Liver (tissue), 9 donors: ENCODE measurements around the gene CDH18. TPM values are rescaled to one million over a fixed set of nuclear protein-coding genes. Genes with fewer than 3 reads are reported as not detected.

ENCODE experiments used
- DNase-seq: peaks from one replicate; pipeline ENCODE4 v3.0.0-alpha.2; 2017; ENCODE audit warnings: low spot score
- H3K27ac ChIP-seq, 2 donors: one replicate each; pipeline ENCODE4 v1.7.0; 2013; ENCODE audit warnings: inconsistent platforms in 2 of 2, low read length in 2 of 2, control low read depth in 1 of 2, low read depth in 1 of 2, mild to moderate bottlenecking in 1 of 2
- H3K27me3 ChIP-seq, 4 donors: one replicate each; pipeline versions ENCODE4 v1.6.1 to v1.7.0; 2013; ENCODE audit warnings: low read length in 3 of 4, inconsistent platforms in 1 of 4, mild to moderate bottlenecking in 1 of 4, moderate library complexity in 1 of 4; ENCODE audit not compliant: control insufficient read depth in 4 of 4, insufficient read depth in 4 of 4
- H3K36me3 ChIP-seq, 4 donors: one replicate each; pipeline versions ENCODE4 v1.6.1 to v1.7.0; 2013; ENCODE audit warnings: low read length in 3 of 4, mild to moderate bottlenecking in 3 of 4, low read depth in 1 of 4, moderate library complexity in 1 of 4; ENCODE audit not compliant: control insufficient read depth in 4 of 4, insufficient read depth in 3 of 4
- H3K4me1 ChIP-seq, 4 donors: one replicate each; pipeline versions ENCODE4 v1.6.1 to v1.7.0; 2013; ENCODE audit warnings: low read length in 3 of 4, mild to moderate bottlenecking in 3 of 4, moderate library complexity in 1 of 4; ENCODE audit not compliant: control insufficient read depth in 4 of 4, insufficient read depth in 4 of 4
- H3K4me3 ChIP-seq, 3 donors: one replicate each; pipeline versions ENCODE4 v1.6.1 to v1.7.0; 2013; ENCODE audit warnings: low read length in 3 of 3, control low read depth in 1 of 3, low read depth in 1 of 3, mild to moderate bottlenecking in 1 of 3
- H3K9ac ChIP-seq, 2 donors: one replicate each; pipeline ENCODE4 v1.7.0; 2013; ENCODE audit warnings: low read length in 2 of 2, mild to moderate bottlenecking in 2 of 2, moderate library complexity in 2 of 2, control low read depth in 1 of 2, low read depth in 1 of 2
- H3K9me3 ChIP-seq, 4 donors: one replicate each; pipeline versions ENCODE4 v1.6.1 to v1.7.0; 2013; ENCODE audit warnings: low read length in 3 of 4; ENCODE audit not compliant: control insufficient read depth in 4 of 4
- ATF3 ChIP-seq: IDR thresholded peaks from 2 replicates; pipeline ENCODE4 v1.6.1; 2016; ENCODE audit warnings: antibody characterized with exemption
- CTCF ChIP-seq: fragments of 150-350 bp; IDR thresholded peaks from 2 replicates; pipeline ENCODE4 v1.5.1; 2017; ENCODE audit warnings: improper control_type of control experiment, low read depth, low read length; ENCODE audit not compliant: missing input control
- FOXA1 ChIP-seq: IDR thresholded peaks from 2 replicates; pipeline ENCODE4 v1.6.1; 2016; ENCODE audit warnings: antibody characterized with exemption
- FOXA2 ChIP-seq: IDR thresholded peaks from 2 replicates; pipeline ENCODE4 v1.6.1; 2016; ENCODE audit warnings: antibody characterized with exemption
- GABPA ChIP-seq, 2 donors: IDR thresholded peaks in 1 of 2; conservative IDR thresholded peaks in 1 of 2; 2 replicates each; pipeline ENCODE4 v1.6.1; 2016; ENCODE audit warnings: antibody characterized with exemption in 2 of 2, mild to moderate bottlenecking in 1 of 2, moderate library complexity in 1 of 2
- HNF4A ChIP-seq, 2 donors: conservative IDR thresholded peaks; 2 replicates each; pipeline ENCODE4 v1.6.1; 2016; ENCODE audit warnings: antibody characterized with exemption in 2 of 2, mild to moderate bottlenecking in 2 of 2
- HNF4G ChIP-seq: IDR thresholded peaks from 2 replicates; pipeline ENCODE4 v1.6.1; 2016; ENCODE audit warnings: antibody characterized with exemption
- JUND ChIP-seq, 2 donors: IDR thresholded peaks; 2 replicates each; pipeline ENCODE4 v1.6.1; 2016; ENCODE audit warnings: antibody characterized with exemption in 2 of 2
- MAX ChIP-seq: IDR thresholded peaks from 2 replicates; pipeline ENCODE4 v1.6.1; 2016; ENCODE audit warnings: antibody characterized with exemption
- RAD21 ChIP-seq, 2 donors: IDR thresholded peaks; 2 replicates each; pipeline ENCODE4 v1.6.1; 2016; ENCODE audit warnings: antibody characterized with exemption in 2 of 2, mild to moderate bottlenecking in 2 of 2
- REST ChIP-seq: IDR thresholded peaks from 2 replicates; pipeline ENCODE4 v1.6.1; 2016; ENCODE audit warnings: antibody characterized with exemption, mild to moderate bottlenecking
- RXRA ChIP-seq, 2 donors: IDR thresholded peaks; 2 replicates each; pipeline ENCODE4 v1.6.1; 2017 to 2018; ENCODE audit warnings: antibody characterized with exemption in 2 of 2, mild to moderate bottlenecking in 1 of 2
- SP1 ChIP-seq: IDR thresholded peaks from 2 replicates; pipeline ENCODE4 v1.6.1; 2018; ENCODE audit warnings: antibody characterized with exemption, mild to moderate bottlenecking
- TAF1 ChIP-seq: conservative IDR thresholded peaks from 2 replicates; pipeline ENCODE4 v1.6.1; 2016; ENCODE audit warnings: antibody characterized with exemption, mild to moderate bottlenecking
- YY1 ChIP-seq: IDR thresholded peaks from 2 replicates; pipeline ENCODE4 v1.6.1; 2016; ENCODE audit warnings: antibody characterized with exemption, mild to moderate bottlenecking
- ZBTB33 ChIP-seq: IDR thresholded peaks from 2 replicates; pipeline ENCODE4 v1.6.1; 2016; ENCODE audit warnings: antibody characterized with exemption
- WGBS: extraction: QIAGEN DNeasy Blood & Tissue Kit; methylation state at CpG from one replicate; pipeline ENCODE4 v1.1.7; 2013; 5-methylcytosine and 5-hydroxymethylcytosine counted together
- polyA plus RNA-seq, 2 donors: library from polyadenylated mRNA; stranded (reverse) in 1 of 2; unstranded in 1 of 2; fragments of 200-250 nt in 1 of 2; fragments of >200 nt in 1 of 2; fragmentation: Nextera tagmentation in 1 of 2; extraction: Ambion mirVana in 1 of 2; gene quantifications; one replicate each; pipeline versions ENCODE4 v1.2.1 to v1.2.3, GENCODE V29; 2013 to 2015
- total RNA-seq, 2 donors: library from RNA; depleted of rRNA; stranded (reverse); fragments of >200 nt; gene quantifications; one replicate each; pipeline ENCODE4 v1.2.3, GENCODE V29; 2014
- donor health status: healthy.
- donor health status: healthy.
- donor health status: healthy.
- donor health status: healthy.
- donor health status: healthy.

CDH18 gene
- total and polyA plus RNA-seq, 4 donors, result 0.19 TPM; not detected in 3

GRCh38 chr5:19902316-19902934 is 85.6 kb downstream of the CDH18 start:
- no peaks in the 10 kb centered on the region for H3K9me3 ChIP-seq
- WGBS, result 38% methylated on average over 5 of the region's 5 CpGs
- H3K36me3 ChIP-seq, result no peaks in the 10 kb centered on the region
- no peaks in the 10 kb centered on the region for H3K27me3 ChIP-seq
- no peak for DNase-seq
- no peak overlapping the region for H3K4me3 ChIP-seq
- no peak overlapping the region for H3K9ac ChIP-seq
- no peak overlapping the region for H3K27ac ChIP-seq
- no peak for TF ChIP-seq HNF4A (conservative IDR thresholded peaks at IDR 0.05)
- TF ChIP-seq RAD21 (IDR thresholded peaks at IDR 0.05), result no peak
- TF ChIP-seq JUND (IDR thresholded peaks at IDR 0.05), result no peak
- TF ChIP-seq ATF3, result no peak
- TF ChIP-seq RXRA (IDR thresholded peaks at IDR 0.05), result no peak
- TF ChIP-seq GABPA (IDR thresholded peaks at IDR 0.05 in 1 of 2, conservative IDR thresholded peaks at IDR 0.05 in 1 of 2), result no peak
- no peak for TF ChIP-seq MAX
- TF ChIP-seq ZBTB33, result no peak
- no peak for TF ChIP-seq CTCF
- no peak for TF ChIP-seq FOXA2
- TF ChIP-seq SP1, result no peak
- no peak for TF ChIP-seq TAF1
- no peak for TF ChIP-seq HNF4G
- TF ChIP-seq REST, result no peak
- H3K4me1 ChIP-seq, result no peaks in the 10 kb centered on the region

- Histone ChIP-seq H3K27me3 (no peaks in the 10 kb centered on the region), H3K9ac (no peak overlapping the region), H3K4me3 (no peak overlapping the region), H3K27ac (no peak overlapping the region), H3K36me3 (no peaks in the 10 kb centered on the region), H3K9me3 (no peaks in the 10 kb centered on the region), H3K4me1 (no peaks in the 10 kb centered on the region)
- 77% methylated on average over 3 of the region's 3 CpGs for WGBS
- DNase-seq, result no peak
- TF ChIP-seq CTCF (no peak), FOXA1 (no peak), HNF4A (conservative IDR thresholded peaks at IDR 0.05) (no peak), YY1 (no peak), JUND (IDR thresholded peaks at IDR 0.05) (no peak), MAX (no peak), RAD21 (IDR thresholded peaks at IDR 0.05) (no peak), ATF3 (no peak), HNF4G (no peak), RXRA (IDR thresholded peaks at IDR 0.05) (no peak), ZBTB33 (no peak), TAF1 (no peak)
Observed at GRCh38 chr5:19900269-19900668, 87.7 kb downstream of the CDH18 start.
